H4 (cell line): ENCODE data around the gene HPX. TPM values are rescaled to one million over a fixed set of nuclear protein-coding genes. Genes with fewer than 3 reads are reported as not detected.
"Not testable (repeated sequence)": the region's sequence is repeated elsewhere in the genome, so short reads cannot be mapped to it uniquely, and the experiment has no call there.

Experiments
- DNase-seq: peaks from one replicate; pipeline ENCODE4 v3.0.0-alpha.2; 2015; ENCODE audit warnings: low spot score
- total RNA-seq: library from RNA; depleted of rRNA; stranded (reverse); fragments of >200 nt; shearing (Covaris generic); gene quantifications from 2 replicates; pipeline ENCODE4 v1.2.3, GENCODE V29; 2014

The HPX gene
- total RNA-seq, 1 experiment from 2014 or later = not detected

DNA sequence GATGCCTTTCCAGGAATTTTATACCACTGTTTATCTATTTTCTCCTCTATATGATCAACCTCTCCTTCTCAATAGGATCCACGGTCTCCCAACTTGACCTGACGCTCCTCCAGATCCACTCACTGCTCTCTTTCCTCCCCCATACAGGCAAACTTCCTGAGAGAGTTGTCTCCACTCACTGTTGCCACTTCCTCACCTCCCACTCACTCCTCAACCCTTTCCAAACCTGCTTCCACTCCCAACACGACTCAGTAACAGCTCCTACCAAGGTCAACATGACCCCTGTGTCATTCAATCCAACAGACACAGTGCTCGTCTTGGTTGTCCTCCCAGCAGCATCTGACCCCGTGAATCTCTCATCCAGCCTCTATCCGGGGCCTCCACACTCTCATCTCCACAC is 25.0 kb downstream of the HPX start:
- DNase-seq = no peak

DNA sequence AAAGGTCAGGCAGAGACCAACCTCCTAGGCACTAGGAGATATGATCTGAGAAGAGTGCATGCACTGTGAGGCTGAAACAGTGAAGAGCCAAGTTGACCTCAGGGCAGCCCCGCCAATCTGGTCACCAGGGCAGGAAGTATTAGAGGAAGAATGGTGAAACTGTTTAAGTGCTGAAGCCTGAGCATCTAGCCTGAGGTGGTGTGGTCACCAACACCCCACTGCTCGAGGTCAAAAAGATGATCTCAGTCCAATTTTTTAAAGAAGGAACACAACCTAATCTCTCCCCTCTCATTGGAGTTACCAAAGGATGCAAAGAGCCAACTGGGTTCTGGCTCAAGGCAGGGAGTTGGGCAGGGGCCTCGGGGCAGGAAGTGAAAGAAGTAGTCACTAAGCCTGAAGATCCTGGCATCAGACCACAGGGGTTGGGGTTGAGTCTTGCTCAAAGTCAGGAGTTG is 25.9 kb downstream of the HPX start:
- DNase-seq = no peak

DNA sequence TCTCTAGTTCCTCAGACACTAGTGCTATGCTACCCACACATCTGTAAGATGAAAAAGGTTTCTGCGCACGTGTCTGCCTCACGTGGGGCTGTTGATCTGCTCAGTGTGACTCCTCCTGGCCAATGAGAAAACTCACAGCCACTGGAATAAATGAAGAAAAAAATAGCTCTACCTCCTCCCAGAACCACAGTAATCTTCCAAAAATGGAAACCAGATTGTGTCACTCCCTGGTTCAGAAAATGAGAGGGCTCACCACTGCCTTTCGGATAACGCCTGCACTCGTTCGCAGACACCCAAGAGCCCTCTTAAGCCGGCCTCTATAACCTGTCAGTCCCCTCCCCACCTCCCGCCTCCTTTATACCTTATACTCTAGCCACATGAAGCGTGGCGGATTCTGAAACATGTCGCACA is 27.0 kb downstream of the HPX start:
- no peak for DNase-seq

DNA sequence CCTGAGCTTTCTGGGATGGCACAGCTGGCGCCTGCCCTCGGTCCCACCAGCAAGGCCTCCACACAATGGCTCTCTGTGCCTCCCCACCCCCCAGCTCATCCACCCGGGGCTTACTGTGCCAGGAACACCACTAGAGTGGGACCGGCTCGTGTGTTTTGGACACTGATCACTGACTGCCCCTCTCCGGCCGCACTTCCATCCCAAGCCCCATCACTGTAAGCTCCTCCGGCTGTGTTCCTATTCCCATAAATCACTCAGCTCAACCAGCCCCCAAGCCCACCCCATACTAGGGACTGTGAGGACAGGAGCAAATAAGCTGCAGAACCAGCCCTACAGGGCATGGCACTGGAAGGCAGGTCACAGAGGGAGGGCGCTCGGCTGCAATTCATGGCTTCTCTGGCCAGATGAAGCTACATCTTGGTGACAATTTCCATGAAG is 29.2 kb downstream of the HPX start:
- DNase-seq = no peak

DNA sequence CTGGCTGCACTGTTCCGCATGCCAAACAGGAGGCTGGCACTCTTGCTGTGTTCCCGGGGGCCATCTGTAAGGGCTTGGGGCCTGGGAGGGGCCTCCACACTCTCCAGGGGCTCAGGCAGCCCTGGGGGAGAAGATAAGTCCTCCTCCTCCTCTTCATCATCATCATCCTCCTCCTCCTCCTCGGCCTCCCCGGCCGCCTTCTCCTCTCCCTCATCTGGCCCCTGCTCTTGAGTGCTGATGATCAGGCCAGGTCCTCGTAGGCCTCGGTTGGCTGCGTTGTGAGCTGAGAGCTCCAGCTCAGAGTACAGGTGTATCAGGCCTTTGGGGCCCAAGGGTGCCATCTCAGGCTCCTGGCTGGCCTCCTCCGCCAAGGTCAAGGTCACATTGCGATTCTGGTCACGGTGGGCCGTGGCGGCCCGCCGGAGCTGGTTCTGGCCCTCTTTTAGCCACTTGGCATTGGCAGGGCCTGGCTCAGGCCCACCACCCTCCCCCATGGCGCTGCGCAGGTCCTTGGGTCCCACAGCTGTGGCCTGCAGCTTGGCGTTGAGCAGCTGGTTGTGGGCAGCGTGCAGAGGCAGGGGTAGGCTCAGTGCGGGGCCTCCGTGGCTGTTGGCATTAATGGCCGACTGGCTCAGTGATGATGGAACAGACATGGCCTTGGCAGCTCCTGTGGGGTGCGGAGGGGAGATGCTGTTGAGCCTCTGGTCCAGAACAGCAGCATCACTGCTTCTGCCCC is 29.9 kb downstream of the HPX start:
- DNase-seq = no peak

DNA sequence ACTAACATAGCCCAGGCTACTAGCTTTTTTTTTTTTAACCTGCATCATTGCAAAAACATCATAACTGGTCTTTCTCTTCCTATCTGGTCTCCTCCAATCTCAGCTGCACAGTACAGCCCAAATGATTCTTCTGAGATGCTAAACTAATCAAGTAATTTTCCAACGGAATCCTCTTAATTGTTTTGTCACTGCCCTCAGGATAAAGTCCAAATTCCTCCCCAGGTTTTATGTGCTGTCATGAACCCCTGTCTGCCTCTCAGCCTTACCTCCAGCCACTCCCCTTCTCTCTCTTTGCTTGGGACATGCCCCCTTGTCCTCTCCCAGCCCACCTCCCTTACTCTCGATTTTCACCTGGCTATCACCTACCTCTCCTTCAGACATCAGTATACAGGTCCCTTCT is 34.4 kb downstream of the HPX start:
- DNase-seq = no peak

DNA sequence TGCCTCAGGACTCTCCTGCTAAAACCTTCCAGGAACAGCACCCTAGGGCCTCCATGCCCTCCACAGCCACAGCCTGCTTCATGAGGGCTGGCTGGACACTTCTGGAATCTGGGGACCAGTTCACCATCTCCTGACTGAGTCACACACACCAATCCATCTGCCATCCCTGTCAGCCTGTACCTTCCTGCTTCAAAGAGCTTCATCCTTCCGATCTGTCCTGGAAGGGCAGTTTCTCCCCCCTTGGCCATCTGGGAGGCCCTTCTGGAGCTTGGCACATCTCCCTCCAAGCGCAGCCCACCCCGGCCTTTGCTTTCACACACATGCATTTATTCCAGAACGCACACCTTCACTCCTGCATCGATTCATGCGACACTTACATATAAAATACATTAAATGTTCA is 34.9 kb downstream of the HPX start:
- DNase-seq = no peak

DNA sequence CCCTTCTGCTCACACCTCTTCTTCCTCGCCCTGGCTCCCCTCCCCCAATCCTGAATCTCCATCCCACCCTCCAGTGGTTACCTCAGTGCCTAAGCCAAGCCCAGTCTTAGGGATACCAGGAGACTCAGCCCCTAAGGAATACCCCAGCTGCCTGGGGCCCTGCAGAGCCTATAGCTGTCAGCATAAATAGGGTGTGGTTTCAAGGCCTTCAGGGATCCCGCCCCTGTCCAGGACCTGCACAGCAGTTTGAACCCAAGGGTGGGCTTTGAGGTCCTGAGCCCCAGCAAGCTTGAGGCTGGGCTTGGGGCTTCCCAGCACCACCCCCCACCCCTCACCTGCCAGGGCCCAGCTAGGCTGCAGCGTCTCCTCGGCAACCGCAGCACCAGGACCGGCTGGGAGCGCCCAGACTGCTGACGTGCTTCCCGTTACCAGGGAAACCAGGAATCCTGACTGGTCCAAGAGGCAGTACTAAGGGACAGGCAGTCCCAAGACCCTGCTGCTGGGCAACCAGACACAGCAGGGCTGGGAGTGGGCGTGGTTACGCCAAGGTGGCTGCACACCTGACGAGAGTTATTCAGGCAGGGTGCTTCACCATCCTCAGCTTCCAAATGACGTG is 35.6 kb downstream of the HPX start:
- DNase-seq = no peak

DNA sequence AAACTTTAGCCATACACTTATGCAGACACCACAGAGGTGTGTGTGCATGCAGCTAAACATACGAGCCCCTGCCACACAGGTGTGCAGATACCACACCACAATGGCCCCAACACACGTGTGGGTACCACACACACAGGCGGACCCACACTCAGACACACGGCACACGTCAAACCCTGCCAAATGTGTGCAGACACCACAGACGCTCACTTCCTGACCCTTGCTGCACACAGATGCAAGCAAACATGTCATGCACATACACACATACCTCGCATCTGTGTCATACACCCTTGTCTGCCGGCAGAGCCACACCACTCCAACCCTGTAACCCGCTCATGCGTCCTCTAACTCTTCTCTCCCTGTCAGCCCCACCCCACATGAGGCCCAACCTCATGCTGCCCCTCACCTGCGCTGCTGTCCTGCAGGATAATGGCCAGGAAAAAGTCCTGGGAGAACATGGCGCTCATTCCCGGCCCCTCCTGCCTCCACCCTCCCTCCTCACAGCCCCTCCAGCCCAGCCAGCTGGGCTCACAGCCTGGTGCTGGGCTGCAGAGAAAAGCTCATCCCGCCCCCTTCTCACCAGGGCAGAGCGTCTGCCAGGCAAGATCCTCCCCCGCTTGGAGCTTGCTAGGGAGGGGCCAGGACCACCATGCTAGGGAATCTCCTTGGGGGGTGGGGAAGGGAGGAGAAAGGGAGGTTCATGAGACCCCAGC is 36.3 kb downstream of the HPX start:
- DNase-seq = no peak

DNA sequence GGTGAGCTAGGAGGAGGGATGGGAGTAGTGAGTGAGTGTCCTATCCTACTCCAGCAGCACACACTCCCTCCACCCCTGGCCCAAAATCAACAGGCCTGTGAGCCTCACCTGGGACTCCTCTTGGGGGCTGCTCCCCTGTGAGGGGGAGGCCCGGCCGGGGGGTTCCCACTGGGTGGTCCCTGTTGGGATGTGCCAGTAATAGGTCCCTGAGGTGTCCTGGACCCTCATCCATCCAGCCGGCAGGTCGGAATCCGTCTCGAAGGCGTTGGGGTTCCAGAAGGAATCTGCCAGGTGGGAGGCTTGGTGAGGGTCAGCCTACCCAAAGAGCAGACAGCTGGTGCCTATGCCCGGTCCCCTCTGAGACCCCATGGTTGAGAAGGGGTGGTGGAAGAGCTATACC is 37.2 kb downstream of the HPX start:
- no peak for DNase-seq

DNA sequence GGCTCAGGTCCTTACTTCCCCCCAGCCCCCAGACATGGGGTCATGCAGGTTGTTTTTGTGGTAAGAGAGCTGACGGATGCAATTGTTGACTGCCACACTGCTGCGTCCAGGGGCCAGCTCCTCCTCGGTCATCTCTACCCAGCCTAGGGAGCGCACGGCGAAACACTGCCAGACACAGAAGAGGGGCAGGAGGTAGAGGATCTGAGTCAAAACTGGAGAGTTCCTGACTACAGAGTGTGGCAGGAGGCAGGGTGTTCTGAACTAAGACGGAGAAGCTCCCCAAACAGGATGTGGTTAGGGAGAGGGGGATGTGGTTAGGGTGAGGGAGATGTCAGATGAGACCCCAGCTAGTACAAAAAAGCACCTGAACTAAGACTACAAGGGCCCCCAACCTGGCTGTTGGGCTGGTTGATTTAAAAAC is 38.2 kb downstream of the HPX start:
- DNase-seq = no peak

DNA sequence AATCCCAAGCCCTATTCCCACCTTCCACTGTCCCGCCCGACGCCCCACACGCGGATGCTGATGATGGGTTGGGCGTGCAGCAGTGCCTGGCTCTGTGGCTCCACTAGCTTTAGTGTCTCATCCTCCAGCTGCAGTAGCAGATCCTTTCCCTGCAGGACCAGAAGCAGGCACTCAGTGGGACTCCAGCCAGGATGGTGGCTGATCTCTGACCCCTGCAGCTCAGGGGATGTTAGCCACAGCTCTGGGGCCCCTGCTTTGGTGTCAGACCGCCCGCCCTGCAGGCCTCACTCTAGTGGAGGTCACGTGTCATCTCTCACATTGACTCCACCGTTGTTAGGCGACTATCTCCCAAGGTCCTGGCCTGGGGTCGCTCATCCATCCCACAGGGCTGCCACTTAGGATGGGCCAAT is 38.7 kb downstream of the HPX start:
- DNase-seq = no peak

DNA sequence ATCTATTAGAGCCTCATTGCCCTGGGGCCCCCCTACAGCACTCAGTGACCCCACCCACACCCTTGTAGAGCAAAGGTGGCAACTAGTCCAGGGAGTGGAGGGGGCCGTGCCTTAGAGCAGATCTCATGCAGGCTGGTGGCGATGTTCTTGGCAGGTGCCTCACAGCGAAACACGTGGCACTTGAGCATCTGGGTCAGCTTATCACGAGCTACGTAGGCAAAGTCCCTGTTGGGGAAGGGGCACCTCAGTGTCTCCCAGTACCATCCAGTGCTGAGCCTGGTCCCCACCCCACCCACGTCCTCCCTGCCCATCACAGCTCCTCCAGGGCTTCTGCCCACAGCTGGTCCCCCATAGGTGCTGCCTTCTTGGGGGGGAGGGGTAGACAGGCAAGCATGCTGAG is 39.3 kb downstream of the HPX start:
- DNase-seq = no peak

DNA sequence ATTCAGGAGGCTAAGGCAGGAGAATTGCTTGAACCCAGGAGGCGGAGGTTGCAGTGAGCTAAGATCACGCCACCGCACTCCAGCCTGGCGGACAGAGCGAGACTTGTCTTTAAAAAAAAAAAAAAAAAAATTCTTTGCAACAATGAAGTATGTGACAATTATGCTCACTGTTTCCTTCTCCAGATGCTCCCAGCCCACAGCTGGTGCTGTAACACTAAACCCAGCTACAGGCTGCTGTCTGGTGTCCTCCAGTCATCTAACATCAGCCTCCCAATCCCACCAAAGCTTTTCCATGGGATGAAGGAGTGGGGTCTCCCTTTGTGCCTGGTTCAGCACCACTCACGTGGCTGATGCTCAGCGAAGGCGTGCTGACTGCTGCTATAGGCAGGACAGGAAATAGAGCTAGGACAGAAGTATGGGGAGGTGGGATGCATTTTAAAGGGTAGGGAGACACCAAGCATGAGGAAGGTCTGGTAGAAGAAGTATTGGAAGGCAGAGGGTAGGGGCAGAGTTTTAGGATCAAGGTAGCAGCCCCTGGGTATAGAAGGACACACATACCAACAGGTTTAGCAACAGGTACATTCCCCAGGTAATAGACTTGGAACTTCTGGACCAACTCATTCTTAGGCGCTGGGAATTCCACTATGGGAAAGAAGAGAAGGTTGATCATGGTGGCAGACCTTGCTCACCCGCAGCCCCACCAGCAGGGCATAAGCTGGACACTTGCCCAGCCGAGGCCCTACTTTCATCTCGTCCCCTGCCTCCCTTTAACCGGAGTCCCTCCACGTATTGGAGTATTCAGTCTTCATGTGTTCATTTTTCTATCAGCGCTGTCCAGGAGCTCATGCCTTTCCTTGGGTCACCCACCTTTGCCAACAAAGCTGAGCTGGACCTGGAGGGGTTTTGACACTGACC is 40.1 kb downstream of the HPX start:
- DNase-seq = no peak

DNA sequence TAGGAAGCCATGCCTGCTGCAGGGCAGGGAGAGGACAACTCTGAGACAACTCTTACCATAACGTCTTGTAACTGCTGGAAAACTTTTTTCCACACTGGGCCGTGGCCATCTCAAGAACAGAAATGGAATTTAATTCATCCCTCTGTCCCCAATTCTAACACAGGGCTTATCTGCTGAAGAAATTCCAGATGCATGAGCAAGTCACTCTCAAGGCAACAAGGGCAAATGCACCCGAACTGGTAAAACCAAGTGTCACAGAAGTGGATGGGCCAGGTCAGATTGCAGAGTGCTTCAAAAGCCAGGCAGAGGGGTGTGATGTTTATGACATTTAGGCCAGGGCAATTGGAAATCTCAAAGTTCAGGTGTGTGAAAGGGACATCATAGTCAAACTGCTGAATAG is 43.2 kb downstream of the HPX start:
- DNase-seq = no peak

DNA sequence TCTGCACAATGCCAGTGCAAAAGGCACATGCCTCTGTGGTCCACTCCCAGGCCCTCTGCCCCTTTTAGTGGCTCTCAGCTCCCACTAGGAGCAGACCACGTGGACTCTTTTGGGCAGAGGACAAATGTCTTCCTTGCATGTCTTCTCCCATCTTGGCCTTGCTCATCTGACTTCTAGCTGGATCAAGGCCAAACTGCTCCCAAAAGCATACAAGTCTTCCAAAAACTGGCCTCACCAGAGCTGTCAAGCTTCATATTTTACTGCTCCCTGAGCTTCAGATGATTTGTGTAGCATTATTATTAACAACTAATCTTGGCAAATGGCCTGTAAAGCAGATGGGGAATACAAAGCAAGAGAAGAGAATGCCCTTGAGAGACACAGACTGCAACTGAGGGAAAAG is 43.6 kb downstream of the HPX start:
- no peak for DNase-seq

DNA sequence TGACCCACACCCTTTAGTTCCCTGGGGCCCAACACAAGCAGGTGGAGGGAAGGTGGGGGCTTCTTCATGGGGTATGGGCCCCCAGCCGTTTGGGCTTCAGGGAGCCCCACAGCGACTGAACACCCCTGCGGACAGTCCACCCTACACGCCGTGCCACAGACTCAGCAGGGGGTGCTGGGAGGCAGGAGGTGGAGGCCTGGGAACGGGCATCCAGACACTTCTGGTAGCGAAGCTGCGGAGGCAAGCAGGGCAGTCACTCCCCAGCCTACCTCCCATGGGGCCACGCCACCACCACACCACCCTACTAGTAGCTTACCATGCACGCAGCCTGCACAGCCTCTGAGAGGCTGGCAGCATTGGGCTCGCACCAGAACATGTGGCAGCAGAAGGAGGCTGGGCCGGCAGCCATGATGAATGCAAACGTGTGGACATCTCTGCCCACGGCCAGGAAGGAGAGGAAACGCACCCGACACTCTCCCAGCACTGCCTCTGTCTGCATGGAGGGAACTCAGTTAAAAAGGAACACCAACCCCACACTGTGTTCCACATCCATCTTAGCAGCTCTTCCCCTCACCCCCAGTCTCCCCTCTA is 45.2 kb downstream of the HPX start:
- no peak for DNase-seq

DNA sequence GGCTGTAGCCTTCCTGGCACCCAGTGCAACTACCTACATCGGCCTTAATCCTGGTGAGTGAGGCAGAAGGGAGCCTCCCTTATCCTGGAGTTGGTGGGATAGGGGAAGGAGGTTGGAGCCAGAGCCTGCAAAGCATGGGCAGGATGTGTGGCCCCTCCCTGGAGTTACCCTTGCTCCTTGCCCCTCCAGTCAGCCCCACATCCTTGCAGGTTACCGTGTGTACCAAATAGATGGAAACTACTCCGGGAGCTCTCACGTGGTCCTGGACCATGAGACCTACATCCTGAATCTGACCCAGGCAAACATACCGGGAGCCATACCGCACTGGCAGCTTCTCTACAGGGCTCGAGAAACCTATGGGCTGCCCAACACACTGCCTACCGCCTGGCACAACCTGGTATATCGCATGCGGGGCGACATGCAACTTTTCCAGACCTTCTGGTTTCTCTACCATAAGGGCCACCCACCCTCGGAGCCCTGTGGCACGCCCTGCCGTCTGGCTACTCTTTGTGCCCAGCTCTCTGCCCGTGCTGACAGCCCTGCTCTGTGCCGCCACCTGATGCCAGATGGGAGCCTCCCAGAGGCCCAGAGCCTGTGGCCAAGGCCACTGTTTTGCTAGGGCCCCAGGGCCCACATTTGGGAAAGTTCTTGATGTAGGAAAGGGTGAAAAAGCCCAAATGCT is 46.7 kb downstream of the HPX start:
- DNase-seq = no peak

DNA sequence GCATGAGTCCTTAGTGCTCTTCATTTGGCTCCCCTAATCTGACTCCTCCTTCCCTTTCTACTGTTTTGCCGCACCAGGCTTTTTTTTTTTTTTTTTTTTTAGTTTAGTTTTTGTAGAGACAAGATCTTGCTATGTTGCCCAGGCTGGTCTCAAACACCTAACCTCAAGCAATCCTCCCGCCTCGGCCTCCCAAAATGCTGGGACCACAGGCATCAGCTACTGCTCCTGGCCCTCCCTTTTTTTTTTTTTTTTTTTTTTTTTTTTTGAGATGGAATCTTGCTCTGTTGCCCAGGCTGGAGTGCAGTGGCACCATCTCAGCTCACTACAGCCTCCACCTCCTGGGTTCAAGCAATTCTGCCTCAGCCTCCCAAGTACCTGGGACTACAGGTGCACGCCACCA is 48.5 kb downstream of the HPX start:
- not testable (repeated sequence) for DNase-seq

DNA sequence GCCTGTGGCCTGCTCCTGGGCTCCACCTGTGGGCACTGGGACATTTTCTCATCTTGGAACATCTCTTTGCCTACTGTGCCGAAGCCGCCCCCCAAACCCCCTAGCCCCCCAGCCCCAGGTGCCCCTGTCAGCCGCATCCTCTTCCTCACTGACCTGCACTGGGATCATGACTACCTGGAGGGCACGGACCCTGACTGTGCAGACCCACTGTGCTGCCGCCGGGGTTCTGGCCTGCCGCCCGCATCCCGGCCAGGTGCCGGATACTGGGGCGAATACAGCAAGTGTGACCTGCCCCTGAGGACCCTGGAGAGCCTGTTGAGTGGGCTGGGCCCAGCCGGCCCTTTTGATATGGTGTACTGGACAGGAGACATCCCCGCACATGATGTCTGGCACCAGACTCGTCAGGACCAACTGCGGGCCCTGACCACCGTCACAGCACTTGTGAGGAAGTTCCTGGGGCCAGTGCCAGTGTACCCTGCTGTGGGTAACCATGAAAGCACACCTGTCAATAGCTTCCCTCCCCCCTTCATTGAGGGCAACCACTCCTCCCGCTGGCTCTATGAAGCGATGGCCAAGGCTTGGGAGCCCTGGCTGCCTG is 49.2 kb downstream of the HPX start:
- no peak for DNase-seq
